HG03432 (cell line): ENCODE results near the gene ARID3A.

Source experiments
- ATAC-seq: cut with Tn5 transposase; IDR thresholded peaks from one replicate; pipeline ENCODE4 v1.9.1; 2021; ENCODE audit warnings: mild to moderate bottlenecking, moderate library complexity; ENCODE audit not compliant: unreplicated experiment

The ARID3A gene

DNA sequence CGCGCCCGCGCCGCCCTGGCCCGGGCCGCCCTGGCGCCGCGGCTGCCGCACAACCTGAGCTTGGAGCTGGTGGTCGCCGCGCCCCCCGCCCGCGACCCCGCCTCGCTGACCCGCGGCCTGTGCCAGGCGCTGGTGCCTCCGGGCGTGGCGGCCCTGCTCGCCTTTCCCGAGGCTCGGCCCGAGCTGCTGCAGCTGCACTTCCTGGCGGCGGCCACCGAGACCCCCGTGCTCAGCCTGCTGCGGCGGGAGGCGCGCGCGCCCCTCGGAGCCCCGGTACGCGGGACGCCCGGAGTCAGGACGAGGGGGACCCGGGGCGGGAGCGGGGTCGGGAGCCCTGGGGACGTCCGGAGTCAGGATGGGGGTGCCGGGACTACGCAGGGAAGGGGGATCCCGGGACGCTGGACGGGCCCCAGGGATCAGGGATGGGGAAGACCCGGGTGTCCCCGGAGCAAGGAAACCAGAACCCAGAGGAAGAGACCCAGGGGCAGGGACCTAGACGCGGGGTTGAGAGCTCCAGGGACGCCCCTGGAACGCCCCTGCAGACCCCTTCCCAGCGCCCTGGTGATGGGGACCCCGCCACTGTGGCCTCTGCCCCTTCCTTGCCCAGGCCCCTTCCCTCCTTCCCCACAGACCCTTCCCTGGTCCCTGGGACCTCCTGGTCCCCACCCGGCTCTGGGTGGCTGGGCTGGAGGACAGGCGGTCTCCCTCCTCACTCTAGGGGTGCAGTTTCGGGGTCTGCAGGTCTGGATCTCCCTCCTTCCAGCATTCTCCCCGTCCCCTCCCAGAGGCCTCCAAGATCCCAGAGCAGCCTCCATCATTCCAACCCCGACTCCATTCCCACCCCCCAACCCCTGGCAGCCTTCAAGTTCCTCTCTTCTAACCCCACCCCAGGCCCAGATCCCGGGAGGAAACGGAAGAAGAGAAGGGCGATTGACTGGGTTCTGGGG is 75.0 kb downstream of the ARID3A start:
- no peak for ATAC-seq

DNA sequence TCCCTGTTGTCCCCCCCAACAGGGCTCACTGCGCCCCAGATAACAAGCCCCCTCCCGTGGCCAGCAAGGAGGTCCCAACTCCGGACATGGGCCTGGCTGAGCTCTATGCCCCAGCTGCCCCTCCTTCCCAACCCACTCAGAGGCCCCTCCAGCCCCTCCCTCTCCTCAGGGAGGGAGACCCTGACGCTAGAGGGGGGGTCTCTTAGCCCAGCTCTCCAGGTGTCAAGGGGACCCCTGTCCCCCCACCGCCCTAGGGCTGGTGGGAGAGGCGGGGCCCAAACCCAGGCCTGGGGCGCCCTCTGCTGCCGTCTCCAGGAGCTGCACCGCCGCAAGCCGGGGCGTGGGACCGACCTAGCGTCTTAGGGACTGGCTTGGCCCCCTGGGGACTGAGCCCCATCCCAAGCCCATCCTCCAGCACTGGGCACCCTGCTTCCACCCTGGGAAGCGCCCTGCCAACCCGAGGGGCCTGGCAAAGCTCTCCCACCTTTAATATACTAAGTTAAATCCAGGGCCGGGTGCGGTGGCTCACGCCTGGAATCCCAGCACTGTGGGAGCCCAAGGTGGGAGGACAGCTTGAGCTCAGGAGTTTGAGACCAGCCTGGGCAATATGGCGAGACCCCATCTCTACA is 75.8 kb downstream of the ARID3A start:
- ATAC-seq, result no peak

DNA sequence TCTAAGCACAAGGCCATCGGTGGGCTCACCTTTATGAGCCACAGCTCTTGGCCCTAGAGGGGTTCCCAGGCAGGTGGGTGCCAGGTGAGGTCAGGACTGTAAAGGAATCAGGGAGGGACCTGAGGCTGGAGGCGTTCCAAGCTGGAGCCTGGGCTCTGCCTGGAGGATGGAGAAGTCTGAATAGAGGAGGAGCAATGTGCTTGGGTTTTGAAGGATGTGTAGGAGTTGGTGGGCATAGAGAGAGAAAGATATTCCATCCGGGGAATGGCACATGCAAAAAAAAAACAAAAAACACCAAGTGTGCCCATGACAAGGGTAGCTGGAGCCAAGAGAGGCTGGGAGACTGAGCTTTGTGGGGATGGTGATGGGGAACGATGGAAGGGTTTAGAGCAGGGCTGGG is 76.8 kb downstream of the ARID3A start:
- no peak for ATAC-seq

DNA sequence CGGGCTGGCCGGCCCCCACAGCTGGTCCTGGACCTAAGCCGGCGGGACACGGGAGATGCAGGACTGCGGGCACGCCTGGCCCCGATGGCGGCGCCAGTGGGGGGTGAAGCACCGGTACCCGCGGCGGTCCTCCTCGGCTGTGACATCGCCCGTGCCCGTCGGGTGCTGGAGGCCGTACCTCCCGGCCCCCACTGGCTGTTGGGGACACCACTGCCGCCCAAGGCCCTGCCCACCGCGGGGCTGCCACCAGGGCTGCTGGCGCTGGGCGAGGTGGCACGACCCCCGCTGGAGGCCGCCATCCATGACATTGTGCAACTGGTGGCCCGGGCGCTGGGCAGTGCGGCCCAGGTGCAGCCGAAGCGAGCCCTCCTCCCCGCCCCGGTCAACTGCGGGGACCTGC is 77.4 kb downstream of the ARID3A start:
- ATAC-seq, result no peak

DNA sequence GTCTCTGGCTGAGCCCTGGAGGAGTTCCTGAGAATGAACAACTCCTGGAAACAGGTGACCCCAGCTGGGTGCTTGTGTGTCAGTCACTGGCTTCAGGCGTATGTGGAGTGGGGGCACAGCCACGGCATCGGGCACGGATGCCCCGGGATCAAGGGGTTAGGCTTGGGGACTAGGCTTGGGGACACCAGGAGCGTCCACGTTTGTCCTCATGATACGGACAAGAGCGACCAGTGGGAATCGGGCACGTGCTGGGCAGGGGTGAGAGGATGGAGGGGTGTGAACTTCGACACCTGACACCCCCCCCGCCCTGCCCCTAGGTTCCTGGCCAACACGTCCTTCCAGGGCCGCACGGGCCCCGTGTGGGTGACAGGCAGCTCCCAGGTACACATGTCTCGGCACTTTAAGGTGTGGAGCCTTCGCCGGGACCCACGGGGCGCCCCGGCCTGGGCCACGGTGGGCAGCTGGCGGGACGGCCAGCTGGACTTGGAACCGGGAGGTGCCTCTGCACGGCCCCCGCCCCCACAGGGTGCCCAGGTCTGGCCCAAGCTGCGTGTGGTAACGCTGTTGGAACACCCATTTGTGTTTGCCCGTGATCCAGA is 78.5 kb downstream of the ARID3A start:
- ATAC-seq, result no peak

DNA sequence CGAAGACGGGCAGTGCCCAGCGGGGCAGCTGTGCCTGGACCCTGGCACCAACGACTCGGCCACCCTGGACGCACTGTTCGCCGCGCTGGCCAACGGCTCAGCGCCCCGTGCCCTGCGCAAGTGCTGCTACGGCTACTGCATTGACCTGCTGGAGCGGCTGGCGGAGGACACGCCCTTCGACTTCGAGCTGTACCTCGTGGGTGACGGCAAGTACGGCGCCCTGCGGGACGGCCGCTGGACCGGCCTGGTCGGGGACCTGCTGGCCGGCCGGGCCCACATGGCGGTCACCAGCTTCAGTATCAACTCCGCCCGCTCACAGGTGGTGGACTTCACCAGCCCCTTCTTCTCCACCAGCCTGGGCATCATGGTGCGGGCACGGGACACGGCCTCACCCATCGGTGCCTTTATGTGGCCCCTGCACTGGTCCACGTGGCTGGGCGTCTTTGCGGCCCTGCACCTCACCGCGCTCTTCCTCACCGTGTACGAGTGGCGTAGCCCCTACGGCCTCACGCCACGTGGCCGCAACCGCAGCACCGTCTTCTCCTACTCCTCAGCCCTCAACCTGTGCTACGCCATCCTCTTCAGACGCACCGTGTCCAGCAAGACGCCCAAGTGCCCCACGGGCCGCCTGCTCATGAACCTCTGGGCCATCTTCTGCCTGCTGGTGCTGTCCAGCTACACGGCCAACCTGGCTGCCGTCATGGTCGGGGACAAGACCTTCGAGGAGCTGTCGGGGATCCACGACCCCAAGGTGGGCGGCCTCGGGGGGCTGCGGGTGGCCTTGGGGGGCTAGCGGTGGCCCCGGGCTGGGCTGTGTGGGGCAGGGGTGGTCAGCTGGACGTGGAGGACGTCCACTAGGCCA is 79.2 kb downstream of the ARID3A start:
- ATAC-seq, result no peak

DNA sequence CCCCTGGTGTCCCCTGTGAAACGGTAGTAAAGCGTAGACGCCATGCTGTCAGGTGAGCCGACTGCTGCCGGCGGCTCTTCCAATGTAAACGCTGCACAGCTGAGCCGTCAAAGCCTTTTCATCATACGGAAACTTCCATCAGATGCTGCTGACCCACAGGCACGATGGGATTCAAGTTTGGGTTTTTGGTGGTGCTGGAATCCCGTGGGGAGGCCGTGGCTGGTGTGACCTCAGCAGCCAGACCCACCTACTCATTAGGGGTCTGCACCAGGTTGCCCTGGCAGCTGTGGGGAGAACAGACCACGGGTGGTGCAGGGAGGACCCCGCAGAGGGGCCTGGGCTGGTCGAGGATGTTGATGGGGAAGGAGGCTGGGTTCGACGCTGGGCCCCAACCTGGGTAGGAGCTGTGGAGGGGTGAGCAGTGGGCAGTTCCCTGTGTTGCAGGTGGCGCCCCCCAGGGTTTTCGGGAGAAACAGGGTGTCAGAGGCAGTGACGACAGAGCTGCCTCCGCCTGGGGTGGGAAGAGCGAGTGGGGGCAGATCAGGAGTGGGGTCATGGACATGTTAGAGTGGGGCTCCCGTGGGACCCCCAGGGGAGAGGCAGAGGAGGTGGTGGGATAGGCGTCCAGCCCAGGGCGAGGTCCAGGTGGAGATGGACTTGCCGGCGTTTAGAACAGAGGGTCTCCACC is 81.0 kb downstream of the ARID3A start:
- ATAC-seq, result no peak

DNA sequence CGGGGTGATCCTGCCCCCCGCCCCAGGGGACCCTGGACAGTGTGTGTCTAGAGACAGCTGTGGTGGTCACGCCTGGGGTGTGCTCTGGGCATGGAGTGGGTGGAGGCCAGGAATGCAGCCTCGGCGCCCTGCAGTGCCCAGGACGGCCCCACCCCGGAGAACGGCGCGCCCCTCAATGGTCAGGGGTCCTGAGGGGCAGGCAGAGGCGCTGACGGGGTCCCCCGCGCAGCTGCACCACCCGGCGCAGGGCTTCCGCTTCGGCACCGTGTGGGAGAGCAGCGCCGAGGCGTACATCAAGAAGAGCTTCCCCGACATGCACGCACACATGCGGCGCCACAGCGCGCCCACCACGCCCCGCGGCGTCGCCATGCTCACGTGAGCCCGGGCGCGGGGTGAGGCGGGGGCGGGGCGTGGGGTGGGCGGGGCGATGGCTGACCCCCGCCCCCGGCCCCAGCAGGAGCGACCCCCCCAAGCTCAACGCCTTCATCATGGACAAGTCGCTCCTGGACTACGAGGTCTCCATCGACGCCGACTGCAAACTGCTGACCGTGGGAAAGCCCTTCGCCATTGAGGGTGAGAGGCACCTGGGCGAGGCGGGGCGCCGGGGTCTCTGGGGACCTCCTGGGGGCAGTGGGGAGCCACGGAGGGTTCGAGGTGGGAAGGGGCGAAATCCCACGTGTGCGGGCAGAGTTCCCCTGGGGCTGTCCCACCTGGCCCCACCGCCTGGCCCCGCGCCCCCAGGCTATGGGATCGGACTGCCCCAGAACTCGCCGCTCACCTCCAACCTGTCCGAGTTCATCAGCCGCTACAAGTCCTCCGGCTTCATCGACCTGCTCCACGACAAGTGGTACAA is 81.8 kb downstream of the ARID3A start:
- no peak for ATAC-seq

DNA sequence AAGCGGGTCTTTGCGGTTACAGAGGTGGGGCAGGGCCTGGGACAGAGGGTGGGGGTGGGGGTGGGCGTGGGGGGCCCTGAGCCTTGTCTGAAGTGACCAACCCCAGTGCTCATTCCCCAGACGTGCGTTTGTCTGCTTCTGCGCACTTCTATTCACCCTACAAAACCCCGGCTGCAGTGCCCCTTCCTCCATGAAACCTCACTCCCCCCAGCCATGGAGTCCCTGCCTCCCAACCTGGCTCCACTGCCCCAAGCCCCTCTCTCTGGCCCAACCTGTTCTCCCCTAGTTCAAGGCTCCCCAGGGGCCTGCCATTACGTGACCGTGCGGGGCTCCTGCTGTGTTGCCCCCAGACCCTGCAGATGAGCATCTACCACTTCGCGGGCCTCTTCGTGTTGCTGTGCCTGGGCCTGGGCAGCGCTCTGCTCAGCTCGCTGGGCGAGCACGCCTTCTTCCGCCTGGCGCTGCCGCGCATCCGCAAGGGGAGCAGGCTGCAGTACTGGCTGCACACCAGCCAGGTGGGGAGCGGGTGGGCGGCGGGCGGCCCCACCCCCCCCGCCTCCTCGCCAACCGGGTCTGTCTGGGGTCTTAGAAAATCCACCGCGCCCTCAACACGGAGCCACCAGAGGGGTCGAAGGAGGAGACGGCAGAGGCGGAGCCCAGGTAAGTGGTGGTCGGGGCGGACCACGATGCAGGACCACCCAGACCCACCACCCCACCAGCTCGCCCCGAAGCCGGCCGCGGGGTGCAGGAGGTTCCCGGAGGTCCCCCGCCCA is 82.6 kb downstream of the ARID3A start:
- no peak for ATAC-seq

DNA sequence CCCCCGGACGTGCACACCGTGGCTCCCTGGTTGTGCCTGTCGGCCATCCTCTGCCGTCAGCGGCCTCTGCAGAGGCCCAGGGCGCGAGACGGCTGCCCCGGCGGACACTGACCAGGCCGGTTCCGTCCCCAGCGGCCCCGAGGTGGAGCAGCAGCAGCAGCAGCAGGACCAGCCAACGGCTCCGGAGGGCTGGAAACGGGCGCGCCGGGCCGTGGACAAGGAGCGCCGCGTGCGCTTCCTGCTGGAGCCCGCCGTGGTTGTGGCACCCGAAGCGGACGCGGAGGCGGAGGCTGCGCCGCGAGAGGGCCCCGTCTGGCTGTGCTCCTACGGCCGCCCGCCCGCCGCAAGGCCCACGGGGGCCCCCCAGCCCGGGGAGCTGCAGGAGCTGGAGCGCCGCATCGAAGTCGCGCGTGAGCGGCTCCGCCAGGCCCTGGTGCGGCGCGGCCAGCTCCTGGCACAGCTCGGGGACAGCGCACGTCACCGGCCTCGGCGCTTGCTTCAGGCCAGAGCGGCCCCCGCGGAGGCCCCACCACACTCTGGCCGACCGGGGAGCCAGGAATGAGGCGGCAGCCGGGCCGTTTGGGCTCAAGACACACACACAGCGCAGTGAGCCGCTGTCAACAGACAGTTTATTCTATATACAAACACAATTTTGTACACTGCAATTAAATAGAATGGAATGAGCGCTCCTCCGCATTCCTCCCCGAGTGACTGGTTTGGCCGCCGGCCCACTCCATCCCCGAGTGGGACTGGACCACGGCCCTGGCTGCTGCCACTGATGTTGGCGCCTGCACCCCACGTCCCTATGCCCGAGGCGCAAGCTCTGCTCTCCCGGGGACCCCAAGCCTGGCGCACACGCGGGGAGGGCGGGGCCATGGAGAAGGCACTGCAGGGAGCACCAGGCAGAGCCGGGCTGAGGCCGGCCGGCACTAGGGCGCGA is 83.5 kb downstream of the ARID3A start:
- no peak for ATAC-seq

DNA sequence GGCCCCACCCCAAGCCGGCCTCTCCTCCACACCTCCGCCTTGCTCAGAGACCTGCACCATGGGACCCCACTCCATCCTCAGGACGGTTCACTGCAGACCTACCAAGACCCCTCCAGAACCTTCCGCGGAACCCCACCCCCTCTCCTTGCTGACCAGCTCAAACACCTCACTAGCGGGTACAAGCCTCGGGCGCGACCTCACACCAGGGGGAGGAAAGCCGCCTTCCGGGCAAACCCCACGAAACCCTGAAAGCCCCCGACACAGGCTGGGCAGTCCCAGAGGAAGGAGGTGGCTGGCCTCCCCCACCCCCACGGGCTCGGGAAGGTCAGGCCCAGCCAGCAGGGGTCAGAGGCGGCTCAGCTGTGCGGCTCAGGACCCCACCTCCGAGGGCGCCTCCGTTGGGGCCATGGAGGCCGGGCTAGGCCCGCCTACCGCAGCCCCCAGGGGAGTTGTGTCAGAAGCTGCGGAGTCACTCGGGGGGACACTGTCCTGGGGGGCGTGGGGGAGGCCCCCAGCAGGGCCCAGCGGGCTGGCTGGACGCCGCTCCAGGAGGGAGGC is 84.2 kb downstream of the ARID3A start:
- ATAC-seq, result no peak

DNA sequence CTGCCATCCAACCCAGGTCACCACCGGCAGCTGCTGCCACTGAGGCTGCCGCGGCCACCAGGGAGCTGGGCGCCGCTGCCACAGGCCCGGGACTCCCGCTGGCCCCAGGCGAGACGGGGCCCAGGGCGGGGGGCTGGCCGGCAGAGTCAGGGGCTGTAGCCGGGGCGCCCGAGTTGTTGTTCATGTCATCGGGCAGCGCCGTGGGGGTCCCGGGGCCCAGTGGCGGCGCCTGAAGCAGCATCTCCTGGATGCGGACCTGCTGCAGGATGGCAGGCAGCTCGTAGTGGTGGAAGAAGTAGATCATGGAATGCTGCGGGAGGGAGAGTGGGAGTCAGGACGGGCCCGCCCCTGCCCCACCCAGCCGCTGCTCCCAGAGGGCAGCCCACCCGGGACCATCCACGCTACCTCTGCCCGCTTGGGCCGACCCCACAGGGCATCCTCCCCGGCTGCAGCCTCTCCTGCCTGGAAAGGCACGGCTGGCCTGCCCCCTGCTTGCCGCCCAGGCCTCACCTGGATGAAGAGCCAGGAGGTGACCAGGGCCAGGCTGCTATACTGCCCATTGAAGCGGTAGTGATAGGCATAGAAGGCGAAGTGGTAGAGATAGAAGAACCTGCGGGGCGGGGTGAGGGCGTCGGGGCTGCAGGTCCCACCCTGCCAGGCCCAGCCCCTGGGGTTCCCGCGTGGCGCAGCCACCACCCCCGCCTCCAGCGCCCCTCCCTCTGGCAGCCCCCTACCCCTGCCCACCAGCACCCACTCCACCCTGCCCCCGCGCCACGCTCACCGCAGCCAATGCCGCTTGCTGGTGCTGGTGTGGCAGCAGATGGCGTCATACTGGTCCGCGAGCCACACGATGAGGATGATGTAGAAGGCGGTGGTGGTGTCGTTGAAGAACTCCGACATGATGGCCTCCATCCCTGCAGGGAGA is 85.0 kb downstream of the ARID3A start:
- ATAC-seq, result no peak

DNA sequence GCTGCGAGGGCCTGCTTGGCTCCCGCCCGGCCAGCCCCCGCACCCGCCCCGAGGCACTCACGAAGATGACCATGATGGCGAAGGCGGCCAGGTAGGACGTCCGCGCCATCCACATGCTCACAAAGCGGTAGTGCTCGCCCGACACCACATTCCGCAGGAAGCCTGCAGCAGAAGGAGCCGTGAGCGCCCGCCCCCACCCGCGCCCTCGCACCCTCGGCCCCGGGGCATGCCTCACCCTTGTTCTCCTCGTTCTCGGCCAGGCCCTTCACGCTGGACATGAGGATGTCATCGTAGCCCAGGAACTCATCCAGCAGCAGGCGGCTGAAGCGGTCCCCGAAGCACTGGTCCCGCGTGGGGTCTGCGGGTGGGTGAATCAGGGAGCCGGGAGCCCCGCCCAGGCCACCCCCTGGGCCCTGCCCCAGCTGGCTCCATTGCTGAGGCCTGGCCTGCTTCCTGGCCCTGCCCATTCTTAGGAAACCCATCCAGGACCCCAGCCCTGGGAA is 86.0 kb downstream of the ARID3A start:
- ATAC-seq, result no peak

DNA sequence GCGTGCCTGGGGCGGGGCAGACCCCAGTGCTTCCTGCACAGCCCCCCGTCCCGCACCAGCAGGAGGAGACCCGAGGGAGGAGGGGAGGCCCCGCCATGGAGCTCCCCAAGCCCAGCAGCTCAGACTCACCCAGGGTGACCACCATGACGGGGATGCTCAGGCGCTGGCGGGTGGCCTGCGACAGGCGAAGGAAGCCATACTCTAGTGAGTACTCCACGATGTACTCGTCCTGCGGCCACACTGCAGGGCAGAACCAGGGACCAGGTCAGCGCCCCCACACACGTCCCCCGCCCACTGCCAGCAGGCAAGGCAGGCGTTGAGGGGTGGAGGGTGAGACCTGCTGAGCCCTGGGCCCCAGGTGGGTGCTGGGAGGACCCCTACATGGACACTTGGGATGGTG is 86.5 kb downstream of the ARID3A start:
- ATAC-seq, result no peak

DNA sequence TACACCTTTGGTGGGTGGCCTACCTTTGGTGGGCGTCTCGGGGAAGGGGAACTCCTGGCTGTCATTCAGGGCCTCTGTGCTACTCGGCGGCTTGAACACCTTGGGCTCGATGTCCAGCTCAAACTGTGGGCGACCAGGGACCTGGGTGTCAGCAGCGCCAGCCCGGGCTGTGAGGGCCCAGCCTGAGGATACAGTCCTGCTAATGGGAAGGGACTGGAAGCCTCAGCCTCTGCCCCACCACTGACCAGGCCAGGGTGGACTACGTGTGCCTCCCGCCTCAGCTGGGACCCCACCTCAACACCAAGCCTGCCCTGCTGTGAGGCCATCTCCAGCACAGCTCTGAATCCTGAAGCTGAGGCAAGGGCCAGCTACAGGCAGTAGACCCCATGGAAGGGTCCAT is 87.4 kb downstream of the ARID3A start:
- ATAC-seq, result no peak
